GM18867 (cell line): ENCODE results near the gene P2RY2.
"Not testable (repeated sequence)": the region's sequence is repeated elsewhere in the genome, so short reads cannot be mapped to it uniquely, and the experiment has no call there.

Experiments used
- ATAC-seq: cut with Tn5 transposase; IDR thresholded peaks from one replicate; pipeline ENCODE4 v1.9.1; 2021; ENCODE audit warnings: mild to moderate bottlenecking, moderate library complexity; ENCODE audit not compliant: unreplicated experiment

P2RY2 gene

DNA sequence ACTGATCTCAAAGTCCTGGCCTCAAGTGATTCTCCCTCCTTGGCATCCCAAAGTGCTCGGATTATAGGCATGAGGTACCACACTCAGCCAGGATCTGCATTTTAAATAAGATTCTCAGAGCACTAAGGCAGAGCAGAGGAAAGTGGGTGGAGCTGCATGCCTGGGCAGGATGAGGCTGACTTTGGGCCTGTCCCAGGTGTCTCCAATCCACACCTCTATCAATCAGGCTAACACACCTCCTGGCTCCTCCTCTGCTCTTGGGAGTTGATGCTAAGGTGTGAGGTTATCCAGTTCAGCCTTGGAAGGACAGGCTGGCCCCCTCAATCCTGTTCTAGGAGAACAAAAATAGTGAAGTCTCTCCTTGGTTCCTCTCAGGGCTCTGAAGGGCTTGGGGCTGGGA is 30.2 kb upstream of the P2RY2 start:
- no peak for ATAC-seq

DNA sequence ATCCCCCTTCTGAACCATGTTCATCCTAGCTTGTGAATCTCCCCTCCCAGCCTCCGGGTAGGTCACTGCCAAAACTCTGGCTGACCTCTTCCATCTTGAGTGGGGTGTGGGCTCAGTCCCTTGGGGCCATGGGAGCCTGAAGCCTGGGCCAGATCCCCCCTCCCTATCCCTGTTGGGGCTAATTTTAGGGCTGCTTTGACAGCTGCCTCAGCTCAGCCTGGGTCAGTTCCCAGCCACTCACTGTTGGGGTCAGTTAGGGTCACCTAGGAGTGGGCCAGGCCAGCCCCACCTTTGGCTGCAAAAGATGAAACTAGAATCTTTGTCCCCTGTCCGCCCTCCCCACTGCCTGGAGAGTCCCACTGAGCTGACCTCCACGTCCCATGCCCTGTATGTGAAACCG is 29.8 kb upstream of the P2RY2 start:
- no peak for ATAC-seq

DNA sequence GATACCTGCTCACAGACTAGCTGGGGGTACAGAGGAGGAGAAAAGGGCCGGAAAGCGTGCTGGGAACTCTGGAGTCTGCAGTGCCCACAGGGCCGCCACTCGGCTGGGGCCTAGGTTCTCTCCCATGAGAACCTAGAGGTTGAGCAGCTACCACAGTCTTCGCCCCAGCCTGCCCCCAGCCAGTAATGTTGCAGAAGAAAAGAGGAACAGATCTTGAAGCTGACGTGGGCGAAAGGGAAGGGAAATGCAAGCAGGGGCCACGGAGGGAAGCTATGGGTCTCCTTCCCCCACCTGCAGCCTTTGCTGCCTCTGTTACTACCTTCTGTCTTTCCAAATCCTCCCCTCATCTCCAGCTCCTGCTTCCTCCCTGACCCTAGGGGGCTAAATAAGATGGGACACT is 28.8 kb upstream of the P2RY2 start:
- peak; percentile 53 for ATAC-seq

DNA sequence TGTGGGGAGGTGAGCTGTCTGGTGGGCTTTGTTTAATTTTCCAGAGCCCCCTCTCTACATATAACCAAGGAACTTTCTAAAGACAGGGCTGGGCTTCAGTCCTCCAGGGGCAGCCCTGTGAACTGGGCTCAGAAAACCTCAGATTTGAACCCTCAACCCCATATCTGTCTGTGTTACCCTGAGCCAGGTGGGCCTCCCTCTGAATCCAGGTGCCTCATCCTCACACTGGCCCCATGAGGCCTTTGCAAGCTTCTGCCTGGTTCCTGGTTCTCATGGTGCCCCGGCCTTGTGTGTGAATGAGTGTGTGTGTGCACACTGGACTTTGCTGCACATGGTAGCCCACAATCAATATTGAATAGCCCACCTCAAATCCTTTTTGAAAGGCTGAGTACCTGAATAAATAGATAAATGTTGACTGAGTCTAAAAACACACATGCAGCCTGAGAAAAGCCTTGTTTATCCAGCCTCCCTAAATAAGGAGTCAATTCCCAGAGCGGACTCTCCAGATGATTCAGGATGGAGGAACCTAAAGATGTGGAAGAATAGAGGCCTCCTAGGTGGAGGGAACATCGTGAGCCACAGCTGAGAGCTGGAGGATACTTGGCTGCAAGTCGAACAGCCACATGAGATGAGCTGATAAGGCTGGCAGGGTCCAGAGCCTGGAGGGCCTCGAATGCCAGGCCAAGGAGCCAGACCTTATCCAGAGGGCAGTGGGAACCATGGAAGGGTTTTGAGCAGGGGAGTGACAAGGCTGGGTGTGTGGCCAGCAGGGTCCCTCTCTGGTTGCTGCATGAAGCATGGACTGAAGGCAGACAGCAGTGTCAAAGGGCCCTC is 28.1 kb upstream of the P2RY2 start:
- ATAC-seq = no peak

DNA sequence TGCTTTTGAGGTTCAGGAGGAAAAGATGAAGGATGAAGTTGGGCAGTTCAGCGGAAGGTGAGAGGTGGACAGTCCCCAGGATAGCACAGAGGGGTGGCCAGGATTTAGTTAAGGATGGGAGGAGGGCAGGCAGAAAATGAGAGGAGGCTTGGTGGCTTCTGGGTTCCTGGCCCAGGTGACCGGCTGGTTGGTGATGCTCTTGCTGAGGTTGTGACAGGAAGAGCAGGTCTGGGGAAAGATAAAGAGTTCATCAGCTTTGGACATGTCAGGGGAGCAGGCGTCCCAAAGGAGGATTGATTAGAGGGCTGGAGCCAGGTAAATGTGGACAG is 27.6 kb upstream of the P2RY2 start:
- ATAC-seq = no peak

DNA sequence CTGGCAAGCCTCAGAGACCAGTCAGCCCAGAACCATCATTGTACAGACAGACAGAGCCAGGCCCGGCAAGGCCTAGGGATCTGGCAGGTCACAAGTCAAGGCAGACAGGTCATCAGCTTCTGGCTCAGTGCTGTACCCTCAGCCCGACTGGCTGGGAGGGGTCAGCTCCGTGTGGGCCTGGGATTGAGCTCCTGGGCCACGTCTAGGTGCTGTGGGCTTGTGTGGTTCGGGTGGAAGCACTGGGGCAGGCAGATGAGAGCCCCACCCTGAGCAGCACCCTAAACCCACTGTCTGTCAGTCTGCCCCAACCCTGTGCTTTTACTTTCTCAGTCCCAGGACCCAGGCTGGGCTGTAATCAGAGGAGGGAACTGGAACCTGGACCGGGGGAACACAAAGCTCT is 26.9 kb upstream of the P2RY2 start:
- no peak for ATAC-seq

DNA sequence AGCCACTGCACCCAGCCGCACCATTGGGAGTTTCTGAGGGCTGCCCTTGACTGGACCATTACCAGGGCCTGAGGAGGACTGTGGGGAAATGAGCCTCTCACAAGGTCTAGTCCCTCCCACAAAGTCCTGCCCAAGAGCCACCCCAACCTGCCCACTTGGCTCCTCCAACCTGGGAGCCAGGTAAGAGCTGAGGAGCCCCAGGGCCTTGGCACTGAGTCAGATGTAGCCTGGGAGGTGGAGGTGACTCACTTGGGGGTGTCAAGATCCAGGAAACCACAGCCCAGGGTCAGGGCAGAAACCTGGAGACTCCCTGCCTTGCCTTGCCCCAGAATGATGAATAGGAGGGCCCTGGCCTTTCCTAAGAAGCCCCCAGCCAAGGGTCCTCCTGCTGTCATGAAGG is 25.8 kb upstream of the P2RY2 start:
- no peak for ATAC-seq

DNA sequence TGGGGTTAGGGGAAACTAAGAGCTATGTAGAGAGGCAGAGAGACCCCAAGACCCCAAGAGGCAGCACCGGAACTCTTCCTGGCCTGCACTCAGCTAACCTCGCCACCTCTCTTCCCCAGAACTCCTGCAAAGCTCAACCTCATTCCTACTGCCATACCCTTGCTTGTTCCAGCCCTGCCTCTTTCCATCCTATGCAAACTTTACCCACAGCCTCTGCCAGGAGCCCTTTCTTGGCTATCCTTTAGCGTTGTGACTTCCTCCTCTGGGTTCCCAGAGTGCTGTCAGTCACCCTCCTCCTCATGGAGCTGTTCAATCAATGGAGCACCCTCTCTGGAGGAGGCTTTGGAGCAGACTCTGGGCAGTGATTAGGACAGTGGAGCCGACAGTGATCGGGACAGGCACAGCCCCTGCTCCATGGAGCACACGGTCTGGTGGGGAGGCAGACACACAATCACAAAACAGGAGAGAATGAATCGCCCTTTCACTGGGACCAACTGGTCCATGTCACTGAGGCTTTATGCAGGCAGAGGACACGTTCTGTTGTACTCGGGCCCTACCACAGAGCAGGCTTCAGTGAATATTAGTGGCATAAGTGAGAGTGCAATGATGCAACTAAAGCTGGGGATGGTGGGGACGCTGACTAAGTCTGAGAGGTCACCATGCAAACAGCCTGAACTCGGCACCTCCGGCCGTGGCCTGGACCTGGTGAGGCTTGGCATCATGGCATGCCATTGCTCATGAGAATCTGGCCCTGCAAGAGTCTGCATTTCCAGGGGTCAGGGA is 24.6 kb upstream of the P2RY2 start:
- no peak for ATAC-seq

DNA sequence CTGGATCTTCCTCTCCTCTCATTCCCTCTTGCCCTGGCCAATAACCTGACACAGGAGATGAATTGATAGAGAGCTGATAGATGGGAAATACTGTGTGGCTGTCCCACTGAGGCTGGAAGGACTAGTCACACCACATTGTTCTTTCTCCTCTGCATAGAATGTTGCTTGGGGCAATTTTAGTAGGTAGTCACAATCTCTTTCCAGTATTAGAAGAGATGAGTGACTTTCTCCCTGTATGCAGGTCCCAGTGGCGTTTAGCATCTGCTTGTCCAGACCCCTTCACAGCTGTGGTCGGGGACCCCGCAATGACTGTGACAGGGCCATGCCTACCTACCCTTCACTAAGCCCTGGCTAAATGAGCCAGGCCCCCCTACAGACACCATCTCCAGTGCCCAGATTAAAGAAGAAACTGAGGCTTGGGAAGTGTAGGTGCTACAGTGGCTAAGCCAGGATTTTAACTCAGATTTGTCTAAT is 24.0 kb upstream of the P2RY2 start:
- no peak for ATAC-seq

DNA sequence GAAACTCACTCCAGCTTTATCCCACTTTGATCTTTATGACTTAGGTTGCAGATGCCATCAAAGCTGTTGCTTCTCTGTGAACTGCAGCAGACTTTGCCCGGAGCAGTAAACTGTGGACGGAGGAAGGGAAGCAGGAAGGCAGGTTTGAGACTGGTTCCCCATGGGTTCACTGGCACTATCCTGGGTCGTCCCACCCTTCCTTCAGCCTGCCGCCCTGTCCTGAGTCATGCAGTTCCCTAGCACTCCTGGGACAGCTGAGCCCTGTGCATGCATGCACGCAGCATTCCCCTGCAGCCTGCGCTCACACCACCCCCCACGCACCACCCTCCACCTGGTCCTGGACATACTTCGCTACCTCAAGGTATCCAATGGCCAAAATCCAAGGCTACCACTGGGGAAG is 23.5 kb upstream of the P2RY2 start:
- ATAC-seq = no peak

DNA sequence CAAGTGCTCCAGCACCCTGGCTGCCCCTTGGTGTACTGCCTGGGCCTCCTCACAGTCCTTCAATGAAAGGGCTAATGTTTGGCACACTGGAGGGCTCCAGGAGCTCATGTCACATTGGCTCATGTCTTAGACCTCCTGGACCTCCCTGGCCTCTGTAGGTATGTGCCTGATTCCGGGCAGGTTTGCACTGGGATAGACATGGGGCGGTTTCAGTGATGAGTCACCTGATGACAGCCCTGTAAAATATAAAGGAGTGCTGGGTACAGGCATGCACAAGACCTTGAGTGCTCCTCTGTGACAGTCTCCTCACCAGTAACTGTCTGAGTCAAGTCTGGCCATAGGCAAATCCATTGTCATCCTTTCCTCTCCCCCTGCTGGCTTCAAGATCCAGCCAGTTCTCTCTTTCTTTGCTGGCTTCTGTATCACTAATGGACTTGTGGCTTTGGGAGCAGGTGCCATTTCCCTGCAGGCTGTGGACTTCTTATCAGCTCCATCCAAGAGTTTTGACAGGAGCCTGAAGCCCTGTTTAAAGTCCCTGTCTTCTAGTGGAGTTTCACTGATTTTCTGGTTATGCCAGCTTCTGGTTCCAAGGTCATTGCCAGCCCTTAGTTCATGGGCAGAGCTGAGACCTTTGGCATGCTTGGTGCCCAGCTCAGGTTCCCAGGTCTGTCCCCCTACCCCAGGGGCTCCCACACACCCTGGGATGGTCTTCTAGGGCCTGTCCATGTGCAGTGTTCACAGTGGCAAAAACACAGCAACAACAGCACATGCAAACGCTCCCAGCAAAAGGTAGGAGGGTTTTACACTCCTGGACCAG is 22.7 kb upstream of the P2RY2 start:
- ATAC-seq = no peak

DNA sequence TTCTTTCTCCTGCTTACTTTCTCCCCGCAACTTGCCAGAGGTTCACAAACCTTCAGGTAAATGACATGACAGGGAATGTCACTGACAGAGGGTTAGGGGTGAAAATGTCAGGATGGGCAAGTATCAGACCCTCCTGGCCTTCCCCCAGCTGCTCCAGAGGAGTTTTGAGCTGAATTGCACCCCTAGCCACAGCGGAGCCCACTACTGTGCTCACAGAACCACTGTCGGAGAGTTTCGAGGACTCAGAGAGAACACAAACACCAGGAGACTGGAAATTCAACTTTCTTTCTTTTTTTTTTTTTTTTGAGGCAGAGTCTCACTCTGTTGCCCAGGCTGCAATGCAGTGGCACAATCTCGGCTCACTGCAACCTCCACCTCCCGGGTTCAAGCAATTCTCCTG is 21.5 kb upstream of the P2RY2 start:
- no peak for ATAC-seq

DNA sequence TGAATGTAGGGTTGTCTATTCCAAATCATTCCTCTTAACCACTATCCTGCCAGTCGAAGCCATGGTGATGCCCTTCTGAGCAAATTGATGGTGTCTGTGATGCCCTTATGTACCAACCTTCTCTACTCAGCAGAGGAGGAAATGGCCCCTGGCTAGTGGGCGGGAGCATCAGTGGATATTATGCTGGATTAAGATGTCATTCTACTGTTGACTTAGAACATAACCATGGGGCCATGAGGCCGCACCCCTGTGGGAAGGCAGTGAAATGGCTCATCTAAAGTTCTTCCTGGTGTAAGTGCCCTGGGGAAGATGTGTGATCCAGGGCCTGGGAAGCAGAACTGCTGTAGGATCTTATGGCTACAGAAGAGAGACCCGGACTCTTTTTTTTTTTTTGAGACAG is 20.7 kb upstream of the P2RY2 start:
- ATAC-seq = no peak

DNA sequence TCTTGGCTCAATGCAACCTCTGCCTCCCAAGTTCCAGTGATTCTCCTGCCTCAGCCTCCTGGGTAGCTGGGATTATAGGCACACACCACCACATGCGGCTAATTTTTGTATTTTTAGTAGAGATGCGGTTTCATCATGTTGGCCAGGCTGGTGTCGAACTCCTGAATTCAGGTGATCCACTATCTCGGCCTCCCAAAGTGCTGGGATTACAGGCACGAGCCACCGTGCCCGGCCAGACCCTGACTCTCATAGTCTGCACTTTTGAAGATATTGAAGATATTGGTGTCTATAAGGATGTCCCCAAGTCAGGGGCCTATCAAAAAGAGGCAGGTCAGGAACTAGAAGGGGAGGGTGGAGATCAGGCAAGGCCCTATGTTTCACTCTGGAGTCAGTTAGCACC is 20.3 kb upstream of the P2RY2 start:
- not testable (repeated sequence) for ATAC-seq

DNA sequence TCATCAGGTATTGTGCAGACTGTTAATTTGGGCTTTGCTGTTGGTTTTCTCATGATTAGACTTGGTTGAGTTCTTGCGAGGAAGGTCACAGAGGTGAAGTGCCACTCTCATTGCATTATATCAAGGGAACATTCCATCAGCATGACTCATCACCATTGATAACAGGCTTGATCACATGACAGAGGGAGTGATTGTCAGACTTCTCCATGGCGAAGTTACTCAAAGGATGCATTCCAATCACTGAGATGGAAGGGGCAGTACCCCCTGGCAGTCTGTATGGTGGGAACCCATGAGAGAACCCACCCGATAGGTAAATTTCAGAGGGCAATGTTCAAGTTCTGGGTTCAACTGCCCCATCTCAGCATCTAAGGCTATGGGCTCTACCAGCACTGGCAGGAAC is 19.4 kb upstream of the P2RY2 start:
- no peak for ATAC-seq

DNA sequence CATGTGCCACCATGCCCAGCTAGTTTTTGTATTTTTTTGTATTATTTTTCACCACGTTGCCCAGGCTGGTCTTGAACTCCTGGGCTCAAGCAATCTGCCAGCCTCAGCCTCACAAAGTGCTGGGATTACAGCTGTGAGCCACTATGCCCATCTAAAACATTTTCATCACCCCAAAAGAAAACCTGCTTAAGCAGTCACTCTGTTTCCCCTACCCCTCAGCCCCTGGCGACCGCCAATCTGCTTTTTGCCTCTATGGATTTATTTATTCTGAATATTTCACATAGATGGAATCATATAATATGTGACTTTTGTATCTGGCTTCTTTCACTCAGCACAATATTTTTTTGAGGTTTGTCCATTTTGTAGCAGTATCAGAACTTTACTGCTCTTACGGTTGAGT is 18.6 kb upstream of the P2RY2 start:
- no peak for ATAC-seq

DNA sequence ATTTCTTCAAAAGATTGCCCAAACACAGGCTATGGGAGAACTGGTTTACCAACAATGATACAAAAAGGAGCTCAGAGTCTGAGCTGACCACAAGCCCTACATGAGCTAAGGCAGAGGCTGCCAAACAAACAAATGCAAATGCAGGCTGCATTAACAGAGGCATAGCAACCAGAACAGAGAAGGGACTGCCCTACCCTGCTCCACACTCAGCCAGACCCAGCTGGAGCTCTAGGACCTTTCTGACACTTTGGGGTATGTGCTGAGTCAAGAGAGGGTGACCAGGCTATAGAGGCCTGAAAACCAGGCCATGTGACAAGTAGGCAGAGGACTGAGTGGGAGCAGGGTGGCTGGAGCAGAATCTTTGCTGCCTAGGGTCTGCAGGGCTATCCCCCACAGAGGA is 17.8 kb upstream of the P2RY2 start:
- no peak for ATAC-seq

DNA sequence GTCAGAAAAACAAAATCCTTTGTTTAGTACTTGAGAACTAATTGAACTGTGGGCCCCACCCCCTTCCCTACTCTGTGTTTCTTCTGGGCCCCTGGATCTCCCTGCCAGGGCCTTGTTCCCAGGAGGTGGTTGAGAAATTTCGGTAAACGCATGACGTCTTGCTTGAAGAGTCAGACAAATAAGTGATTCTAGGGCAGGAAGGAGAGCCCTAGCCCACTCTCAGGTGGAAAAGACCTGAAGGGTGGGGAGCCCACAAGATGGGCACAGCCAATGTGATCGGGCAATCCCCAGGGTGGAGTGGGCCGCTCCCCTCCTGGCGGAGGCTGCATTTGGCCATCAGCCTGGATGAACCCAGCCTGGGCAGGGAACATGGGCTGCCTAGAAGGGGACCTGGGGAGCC is 16.8 kb upstream of the P2RY2 start:
- ATAC-seq = no peak

DNA sequence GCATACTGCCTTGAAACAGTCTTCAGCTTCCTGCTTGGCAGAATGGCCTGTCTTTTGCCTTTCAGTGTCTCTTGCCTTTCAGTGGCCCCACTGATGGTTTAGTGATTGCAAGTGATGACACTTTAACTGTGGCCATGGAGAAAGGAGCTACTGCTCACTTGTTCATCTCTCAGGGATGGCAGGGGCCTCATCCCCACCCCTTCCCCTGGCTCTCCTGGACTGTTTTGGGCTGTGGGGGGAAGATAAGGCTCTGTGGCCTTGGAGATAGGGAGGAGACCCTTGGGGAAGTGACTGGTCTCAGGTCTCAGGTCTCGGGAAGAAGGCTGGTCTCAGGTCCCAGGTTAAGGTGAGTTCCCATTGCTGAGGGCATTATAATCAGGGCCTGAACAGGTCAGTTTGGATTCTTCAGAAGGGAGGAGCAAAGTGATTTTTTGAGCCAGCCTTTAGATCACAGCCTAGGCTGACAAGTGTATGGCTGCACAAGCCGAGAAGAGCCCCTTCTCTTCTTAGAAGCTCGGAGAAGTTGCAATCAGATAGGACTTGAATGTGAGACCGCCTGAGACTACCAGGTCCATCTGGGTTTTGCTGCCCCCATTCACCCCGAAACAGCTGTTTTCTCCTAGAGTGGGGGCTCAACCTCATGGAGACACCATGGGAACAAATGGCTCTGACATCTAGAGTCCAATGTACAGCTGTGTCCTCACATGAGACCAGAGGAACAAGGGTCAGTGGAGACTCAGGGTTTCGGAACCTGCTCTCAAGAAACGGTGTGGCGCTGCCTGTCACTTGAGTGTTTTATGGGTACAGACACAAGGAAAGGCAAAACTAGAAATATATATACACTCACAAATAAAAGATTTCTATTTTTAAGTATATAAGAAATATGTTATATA is 15.9 kb upstream of the P2RY2 start:
- ATAC-seq = no peak

DNA sequence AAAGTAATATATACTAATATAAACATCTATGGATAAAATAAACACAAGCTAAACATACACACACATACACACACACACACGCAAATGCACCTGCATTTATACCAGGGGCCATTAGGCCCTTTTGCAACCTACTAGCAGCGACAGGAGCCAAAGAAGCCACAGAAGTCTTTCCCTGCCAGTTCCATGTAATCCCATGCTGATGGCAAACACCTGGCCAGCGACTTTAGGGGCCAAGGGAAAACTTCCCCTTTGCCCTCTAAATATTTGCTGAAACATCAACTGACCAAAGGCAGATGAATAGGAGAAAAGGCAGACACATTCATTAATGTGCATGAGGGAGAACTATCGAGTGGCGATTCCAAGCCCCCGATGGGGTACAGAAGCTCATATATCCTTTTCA is 14.8 kb upstream of the P2RY2 start:
- no peak for ATAC-seq

DNA sequence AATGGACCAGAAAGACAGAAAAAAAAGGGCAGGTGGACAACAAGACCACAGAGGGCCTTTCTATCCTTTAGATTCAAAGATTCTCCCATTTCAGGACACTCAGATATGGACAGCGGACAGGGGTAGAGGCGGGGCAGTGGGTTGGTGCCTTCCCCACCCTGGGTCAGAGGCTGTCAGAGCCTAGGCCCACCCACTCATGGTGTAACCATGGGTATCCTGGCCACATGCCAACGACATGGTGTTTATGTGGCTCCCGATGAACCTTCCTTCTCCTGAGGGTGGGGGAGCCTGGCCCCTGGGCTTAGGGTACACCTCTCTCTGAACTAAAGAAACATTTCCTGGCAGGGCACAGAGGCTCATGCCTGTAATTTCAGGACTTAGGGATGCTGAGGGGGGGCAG is 14.3 kb upstream of the P2RY2 start:
- ATAC-seq = no peak
